ENCODE data around the gene RASA1.

Gene RASA1

DNA sequence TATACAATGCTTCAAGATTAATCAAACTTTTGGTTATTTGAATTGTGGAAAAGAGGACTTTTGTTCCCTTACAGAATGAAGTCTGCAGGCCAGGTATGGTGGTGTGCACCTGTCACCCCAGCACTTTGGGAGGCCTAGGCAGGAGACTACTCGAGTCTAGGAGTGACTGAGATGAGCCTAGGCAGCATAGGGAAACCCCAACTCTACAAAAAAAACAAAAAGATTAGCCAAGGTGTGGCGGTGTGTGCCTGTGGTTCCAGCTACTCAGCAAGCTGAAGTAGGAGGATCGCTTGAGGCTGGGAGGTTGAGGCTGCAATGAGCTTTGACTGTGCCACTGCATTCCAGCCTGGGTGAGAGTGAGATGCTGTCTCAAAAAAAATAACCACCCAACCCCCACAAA is 135.7 kb downstream of the RASA1 start:
- Mint-ChIP-seq H3K4me3 (no peak overlapping the region), H3K27ac (no peak overlapping the region), H3K36me3 (ENCODE audit: low read depth) (peaks cover 73% of the 10 kb centered on the region), H3K4me1 (no peaks in the 10 kb centered on the region), H3K27me3 (ENCODE audit: low read depth, poor library complexity) (no peaks in the 10 kb centered on the region), H3K9me3 (peaks cover 8% of the 10 kb centered on the region)
- TF ChIP-seq, protein P1, sequence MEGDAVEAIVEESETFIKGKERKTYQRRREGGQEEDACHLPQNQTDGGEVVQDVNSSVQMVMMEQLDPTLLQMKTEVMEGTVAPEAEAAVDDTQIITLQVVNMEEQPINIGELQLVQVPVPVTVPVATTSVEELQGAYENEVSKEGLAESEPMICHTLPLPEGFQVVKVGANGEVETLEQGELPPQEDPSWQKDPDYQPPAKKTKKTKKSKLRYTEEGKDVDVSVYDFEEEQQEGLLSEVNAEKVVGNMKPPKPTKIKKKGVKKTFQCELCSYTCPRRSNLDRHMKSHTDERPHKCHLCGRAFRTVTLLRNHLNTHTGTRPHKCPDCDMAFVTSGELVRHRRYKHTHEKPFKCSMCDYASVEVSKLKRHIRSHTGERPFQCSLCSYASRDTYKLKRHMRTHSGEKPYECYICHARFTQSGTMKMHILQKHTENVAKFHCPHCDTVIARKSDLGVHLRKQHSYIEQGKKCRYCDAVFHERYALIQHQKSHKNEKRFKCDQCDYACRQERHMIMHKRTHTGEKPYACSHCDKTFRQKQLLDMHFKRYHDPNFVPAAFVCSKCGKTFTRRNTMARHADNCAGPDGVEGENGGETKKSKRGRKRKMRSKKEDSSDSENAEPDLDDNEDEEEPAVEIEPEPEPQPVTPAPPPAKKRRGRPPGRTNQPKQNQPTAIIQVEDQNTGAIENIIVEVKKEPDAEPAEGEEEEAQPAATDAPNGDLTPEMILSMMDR (IDR thresholded peaks at IDR 0.05): no peak
- DNase-seq: no peak

DNA sequence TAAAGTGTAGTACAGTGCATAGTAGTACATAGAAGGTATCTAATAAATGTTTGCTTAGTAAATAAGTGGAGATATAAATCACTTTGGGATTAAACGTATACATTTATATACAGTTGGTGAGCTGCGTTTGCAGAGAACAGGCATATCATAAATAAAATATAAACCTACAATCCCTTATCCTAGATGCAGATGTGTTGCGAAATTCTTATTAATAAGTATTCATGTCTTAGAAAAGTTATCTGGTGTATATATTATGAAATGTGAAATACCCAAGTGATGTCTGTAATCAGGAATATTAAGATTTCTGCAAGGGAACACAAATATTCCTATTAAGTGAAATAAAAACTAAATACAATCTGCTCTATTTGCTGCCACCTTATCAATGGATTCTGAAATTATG is 136.2 kb downstream of the RASA1 start:
- H3K4me1 Mint-ChIP-seq: no peaks in the 10 kb centered on the region
- peaks cover 73% of the 10 kb centered on the region for H3K36me3 Mint-ChIP-seq (ENCODE audit: low read depth)
- H3K4me3 Mint-ChIP-seq: no peak overlapping the region
- TF ChIP-seq, protein P1 (IDR thresholded peaks at IDR 0.05): no peak
- H3K9me3 Mint-ChIP-seq: peaks cover 8% of the 10 kb centered on the region
- no peak overlapping the region for H3K27ac Mint-ChIP-seq
- no peak for DNase-seq
- H3K27me3 Mint-ChIP-seq (ENCODE audit: low read depth, poor library complexity): no peaks in the 10 kb centered on the region

DNA sequence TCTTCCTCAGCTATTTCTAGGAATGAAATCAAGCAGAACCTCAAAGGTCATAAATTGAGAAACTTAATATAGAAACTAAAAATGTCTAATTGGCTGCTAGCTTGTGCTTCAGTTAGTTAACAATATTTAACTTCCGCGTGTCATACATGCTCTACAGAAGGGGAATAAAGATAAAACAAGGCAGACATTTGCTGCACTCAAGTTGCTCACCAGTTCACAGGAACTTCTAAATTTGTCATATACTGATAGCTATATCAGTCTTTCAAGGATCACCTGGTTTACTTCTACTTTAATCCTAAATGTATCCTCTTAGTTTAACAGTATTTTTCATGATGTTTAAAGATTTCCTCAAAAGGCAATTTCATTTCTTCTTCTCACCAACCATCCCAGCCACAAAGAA is 136.7 kb downstream of the RASA1 start:
- H3K9me3 Mint-ChIP-seq: peaks cover 8% of the 10 kb centered on the region
- TF ChIP-seq, protein P1 (IDR thresholded peaks at IDR 0.05): no peak
- H3K27me3 Mint-ChIP-seq (ENCODE audit: low read depth, poor library complexity): no peaks in the 10 kb centered on the region
- H3K36me3 Mint-ChIP-seq (ENCODE audit: low read depth): peaks cover 76% of the 10 kb centered on the region
- DNase-seq: no peak
- no peaks in the 10 kb centered on the region for H3K4me1 Mint-ChIP-seq
- H3K27ac Mint-ChIP-seq: no peak overlapping the region
- no peak overlapping the region for H3K4me3 Mint-ChIP-seq

DNA sequence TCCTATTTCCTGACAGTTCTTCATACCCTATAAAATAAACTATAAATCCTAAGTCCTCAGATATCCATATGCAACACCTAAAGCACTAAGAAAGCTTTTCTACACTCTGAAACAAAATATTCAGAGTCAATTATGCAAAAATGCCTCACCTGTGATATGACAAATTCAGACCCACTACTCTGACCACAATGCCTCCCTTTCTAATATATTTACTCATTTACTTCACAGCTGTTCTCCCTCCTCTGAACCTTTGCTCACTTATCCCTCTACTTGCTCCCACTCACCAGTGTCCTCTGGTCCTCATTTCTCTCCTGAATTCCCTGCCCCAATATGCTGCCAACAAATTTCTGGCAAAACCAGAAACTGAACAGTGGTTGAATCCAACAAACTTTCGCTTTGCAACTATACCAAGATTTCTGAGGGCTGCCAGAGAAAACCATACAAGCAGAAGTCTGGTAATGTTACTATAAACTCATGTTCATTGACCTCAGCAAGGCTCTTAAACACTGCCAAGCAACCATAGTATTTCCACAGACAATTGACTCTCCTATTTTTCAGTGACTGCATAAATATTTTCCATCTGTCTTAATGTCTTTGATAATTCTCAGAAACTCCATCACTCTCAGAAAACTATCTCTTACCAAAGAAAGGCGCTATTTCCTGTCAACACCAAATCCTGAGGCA is 137.9 kb downstream of the RASA1 start:
- Mint-ChIP-seq H3K36me3 (ENCODE audit: low read depth) (peaks cover 75% of the 10 kb centered on the region), H3K4me1 (peaks cover 2% of the 10 kb centered on the region), H3K27ac (peak overlapping the region; percentile 78), H3K9me3 (peaks cover 8% of the 10 kb centered on the region), H3K4me3 (no peak overlapping the region), H3K27me3 (ENCODE audit: low read depth, poor library complexity) (no peaks in the 10 kb centered on the region)
- DNase-seq: no peak
- TF ChIP-seq, protein P1 (IDR thresholded peaks at IDR 0.05): no peak

DNA sequence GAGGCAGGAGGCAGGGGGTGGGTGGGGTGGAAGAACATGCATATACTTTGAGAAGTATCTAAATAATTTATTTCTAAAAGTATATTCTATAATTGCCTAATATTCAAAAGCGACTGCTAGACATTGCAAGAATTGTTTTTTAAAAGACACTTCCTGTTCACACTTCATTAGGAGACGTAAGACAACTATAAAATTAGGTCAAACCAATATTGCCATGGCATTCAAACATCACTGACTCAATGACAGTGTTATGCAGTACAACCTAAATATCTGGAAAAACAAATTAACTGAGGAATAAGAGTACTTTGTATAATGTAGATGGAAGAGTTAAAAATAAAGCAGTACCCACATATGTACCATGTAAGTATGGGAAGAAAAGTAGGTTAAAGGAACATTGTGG is 140.5 kb downstream of the RASA1 start:
- no peak overlapping the region for H3K4me3 Mint-ChIP-seq
- no peak overlapping the region for H3K27ac Mint-ChIP-seq

More for the DNA sequence above, 140.5 kb downstream of the RASA1 start:
- peaks cover 4% of the 10 kb centered on the region for H3K27me3 Mint-ChIP-seq (ENCODE audit: low read depth, poor library complexity)
- TF ChIP-seq, protein P1 (IDR thresholded peaks at IDR 0.05): no peak
- no peak for DNase-seq
- no peaks in the 10 kb centered on the region for H3K9me3 Mint-ChIP-seq
- peaks cover 25% of the 10 kb centered on the region for H3K4me1 Mint-ChIP-seq
- peaks cover 55% of the 10 kb centered on the region for H3K36me3 Mint-ChIP-seq (ENCODE audit: low read depth)
